Measurements from ENCODE around the gene C4BPA. TPM values are rescaled to one million over a fixed set of nuclear protein-coding genes. Genes with fewer than 3 reads are reported as not detected.

C4BPA gene
- total RNA-seq, 1 experiment from 2014 or later = not detected

DNA sequence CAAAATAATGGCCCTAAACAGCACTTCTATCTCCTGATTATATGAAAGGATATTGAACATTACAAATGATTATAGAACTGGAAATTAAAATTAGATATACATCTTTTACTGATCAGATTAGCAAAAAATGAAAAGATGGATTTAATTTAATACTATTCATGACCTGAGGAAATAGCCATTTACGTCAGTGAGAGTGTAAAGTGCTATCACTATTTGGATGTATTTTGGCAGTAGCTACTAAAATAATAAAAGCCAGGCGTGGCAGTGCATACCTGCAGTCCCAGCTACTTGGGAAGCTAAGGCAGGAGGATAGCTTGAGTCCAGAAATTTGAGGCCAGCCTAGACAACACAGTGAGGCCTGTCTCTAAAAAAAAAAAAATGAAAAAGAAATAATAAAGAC, 10.1 kb upstream of the C4BPA start:
- POLR2A ChIA-PET (ENCODE audit: unreplicated experiment) = interaction anchor here (0.6 kb wide), 1 partner anchor 227 kb away, joined by 9 read pairs; no protein-coding TSS in a partner anchor
- ATAC-seq (no peak), DNase-seq (no peak)
- H3K79me2 ChIP-seq (ENCODE audit: low read length) = no peaks in the 10 kb centered on the region
- no peak overlapping the region for H3K9ac ChIP-seq (ENCODE audit: low read length)
- no peak overlapping the region for H3K4me2 ChIP-seq (ENCODE audit: low read length)
- no peak for TF ChIP-seq CTCF (conservative IDR thresholded peaks at IDR 0.05; ENCODE audit: low read depth, low read length)
- no peak for TF ChIP-seq EZH2phosphoT487 (IDR thresholded peaks at IDR 0.05; ENCODE audit: borderline replicate concordance, low read length)
- no peak for TF ChIP-seq EZH2 (IDR thresholded peaks at IDR 0.05; ENCODE audit: low read length, unreplicated experiment)
- H3K4me3 ChIP-seq (ENCODE audit: low read length) = no peak overlapping the region
- no peaks in the 10 kb centered on the region for H3K9me2 ChIP-seq (replicated peaks; ENCODE audit: low read length)
- no peaks in the 10 kb centered on the region for H4K20me1 ChIP-seq (ENCODE audit: low read length)
- CTCF ChIA-PET = no interaction called here
- no TSS peak for BruUV-seq (replicated peaks)
- H2AFZ ChIP-seq (ENCODE audit: low read length) = no peak overlapping the region
- H3K27ac ChIP-seq (ENCODE audit: low read length) = no peak overlapping the region
- 0 out of 2 replicates have a peak, but pooled peaks cover 12% of the 10 kb centered on the region for H3K27me3 ChIP-seq (ENCODE audit: low read length)
- no peaks in the 10 kb centered on the region for H3K36me3 ChIP-seq (ENCODE audit: low read depth, low read length)
- no peaks in the 10 kb centered on the region for H3K9me3 ChIP-seq (ENCODE audit: low read length)
- intact Hi-C loops (cut with micrococcal nuclease) = loop anchor here (5.0 kb wide), 1 partner anchor 68 kb away; no protein-coding TSS in a partner anchor
- H3F3A ChIP-seq (ENCODE audit: low read length, unreplicated experiment) = no peaks in the 10 kb centered on the region
- peaks cover 9% of the 10 kb centered on the region for H3K4me1 ChIP-seq (ENCODE audit: insufficient read depth, low read length)

DNA sequence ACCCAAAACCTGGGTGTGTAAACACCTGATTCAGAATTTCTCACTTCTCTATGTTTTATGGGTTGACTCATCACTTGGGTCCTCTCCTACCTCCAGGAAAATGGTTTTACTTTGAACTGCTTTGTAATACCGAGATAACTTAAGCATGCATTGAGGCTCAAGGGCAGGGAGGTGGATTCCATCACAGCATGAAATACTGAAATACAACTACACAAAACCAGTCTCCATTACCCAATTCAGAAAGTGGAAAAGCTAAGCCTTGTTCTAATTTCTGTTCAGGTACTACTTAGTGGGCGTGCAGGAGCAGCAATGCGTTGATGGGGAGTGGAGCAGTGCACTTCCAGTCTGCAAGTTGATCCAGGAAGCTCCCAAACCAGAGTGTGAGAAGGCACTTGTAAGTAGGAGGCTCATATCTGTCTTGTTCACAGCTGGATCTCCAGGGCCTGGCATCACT, 6.1 kb upstream of the C4BPA start:
- no peaks in the 10 kb centered on the region for H3K79me2 ChIP-seq (ENCODE audit: low read length)
- POLR2A ChIA-PET (ENCODE audit: unreplicated experiment) = no interaction called here
- no peak overlapping the region for H3K4me3 ChIP-seq (ENCODE audit: low read length)
- H3K4me1 ChIP-seq (ENCODE audit: insufficient read depth, low read length) = peaks cover 9% of the 10 kb centered on the region
- H3K36me3 ChIP-seq (ENCODE audit: low read depth, low read length) = no peaks in the 10 kb centered on the region
- H4K20me1 ChIP-seq (ENCODE audit: low read length) = no peaks in the 10 kb centered on the region
- TF ChIP-seq EZH2phosphoT487 (IDR thresholded peaks at IDR 0.05; ENCODE audit: borderline replicate concordance, low read length) (no peak), CTCF (conservative IDR thresholded peaks at IDR 0.05; ENCODE audit: low read depth, low read length) (no peak), EZH2 (IDR thresholded peaks at IDR 0.05; ENCODE audit: low read length, unreplicated experiment) (no peak)
- no peaks in the 10 kb centered on the region for H3K9me2 ChIP-seq (replicated peaks; ENCODE audit: low read length)
- H3F3A ChIP-seq (ENCODE audit: low read length, unreplicated experiment) = no peaks in the 10 kb centered on the region
- CTCF ChIA-PET = no interaction called here
- H3K9ac ChIP-seq (ENCODE audit: low read length) = no peak overlapping the region
- H3K4me2 ChIP-seq (ENCODE audit: low read length) = peak overlapping the region; percentile 14; the same call in 1 of the 2 replicates
- ATAC-seq (peak; percentile 93), DNase-seq (peak; percentile 89)
- peaks cover 12% of the 10 kb centered on the region for H3K27me3 ChIP-seq (ENCODE audit: low read length)
- H2AFZ ChIP-seq (ENCODE audit: low read length) = no peak overlapping the region
- H3K9me3 ChIP-seq (ENCODE audit: low read length) = no peaks in the 10 kb centered on the region
- intact Hi-C loops (cut with micrococcal nuclease) = no loop called here
- no peak overlapping the region for H3K27ac ChIP-seq (ENCODE audit: low read length)
- BruUV-seq (replicated peaks) = no TSS peak

DNA sequence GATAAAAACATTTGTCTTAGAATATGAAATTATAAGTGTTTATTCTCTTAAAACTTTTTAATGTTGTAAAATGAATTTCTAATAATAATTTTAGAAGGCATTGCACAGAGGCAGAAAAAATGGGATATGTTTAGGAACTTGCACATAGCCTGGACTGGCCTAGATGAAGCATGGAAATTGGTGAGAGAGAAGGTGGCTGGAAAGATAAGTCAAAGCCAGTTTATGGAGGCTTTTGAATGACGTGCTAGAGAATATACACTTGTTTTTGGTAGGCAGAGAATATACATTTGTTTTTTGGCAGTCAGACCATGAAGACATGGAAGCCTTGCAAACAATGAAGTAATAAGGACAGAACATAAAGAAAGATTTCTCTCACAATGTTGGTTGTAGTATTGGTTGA, 2.3 kb upstream of the C4BPA start:
- Histone ChIP-seq H3K27me3 (ENCODE audit: low read length) (peaks cover 36% of the 10 kb centered on the region), H3K4me1 (ENCODE audit: insufficient read depth, low read length) (peaks cover 9% of the 10 kb centered on the region), H2AFZ (ENCODE audit: low read length) (no peak overlapping the region), H3K27ac (ENCODE audit: low read length) (no peak overlapping the region), H3K9me3 (ENCODE audit: low read length) (no peaks in the 10 kb centered on the region), H3K9me2 (replicated peaks; ENCODE audit: low read length) (no peaks in the 10 kb centered on the region), H4K20me1 (ENCODE audit: low read length) (no peaks in the 10 kb centered on the region), H3K36me3 (ENCODE audit: low read depth, low read length) (no peaks in the 10 kb centered on the region), H3K9ac (ENCODE audit: low read length) (no peak overlapping the region), H3F3A (ENCODE audit: low read length, unreplicated experiment) (no peaks in the 10 kb centered on the region), H3K4me2 (ENCODE audit: low read length) (no peak overlapping the region), H3K79me2 (ENCODE audit: low read length) (no peaks in the 10 kb centered on the region), H3K4me3 (ENCODE audit: low read length) (no peak overlapping the region)
- no peak for ATAC-seq
- POLR2A ChIA-PET (ENCODE audit: unreplicated experiment) = interaction anchor here (0.7 kb wide), 1 partner anchor 193 kb away, joined by 5 read pairs; no protein-coding TSS in a partner anchor
- TF ChIP-seq EZH2phosphoT487 (IDR thresholded peaks at IDR 0.05; ENCODE audit: borderline replicate concordance, low read length) (no peak), CTCF (conservative IDR thresholded peaks at IDR 0.05; ENCODE audit: low read depth, low read length) (no peak), EZH2 (IDR thresholded peaks at IDR 0.05; ENCODE audit: low read length, unreplicated experiment) (no peak)
- DNase-seq = no peak
- no TSS peak for BruUV-seq (replicated peaks)
- intact Hi-C loops (cut with micrococcal nuclease) = no loop called here
- CTCF ChIA-PET = no interaction called here
